ENCODE results near the gene ASAP3.
A peak's percentile ranks its signal among the peaks of the same experiment; 100 is the strongest.

ASAP3 gene

DNA sequence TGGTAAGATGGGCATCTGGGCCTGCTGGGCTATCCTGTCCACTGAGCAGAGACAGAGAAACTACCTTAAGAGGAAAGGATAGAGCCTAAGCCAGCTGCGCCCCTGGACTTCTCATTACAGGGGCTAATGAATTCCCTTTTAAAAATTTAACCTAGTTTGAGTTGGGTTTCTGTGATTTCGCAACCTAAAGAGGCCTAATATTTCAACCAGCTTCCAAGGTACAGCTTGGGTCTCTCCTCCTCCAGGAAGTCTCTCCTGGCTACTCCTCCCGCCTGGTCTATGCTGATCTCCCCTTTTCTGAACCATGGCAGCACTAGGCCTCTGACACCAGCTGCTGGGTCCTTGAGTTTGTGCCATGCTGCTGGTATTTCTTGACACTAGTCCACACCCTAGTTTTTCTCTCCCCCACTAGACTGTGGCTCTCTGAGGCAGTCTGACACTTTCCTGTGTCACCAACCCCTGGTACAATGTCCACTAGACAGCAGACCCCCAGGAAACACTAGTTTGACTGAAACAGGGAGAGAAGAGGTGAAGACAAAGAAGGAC lies 30.5 kb downstream of the ASAP3 start:
- H3K27ac Mint-ChIP-seq = no peak overlapping the region
- H3K9me3 Mint-ChIP-seq = no peaks in the 10 kb centered on the region
- ATAC-seq = no peak
- no peak overlapping the region for H3K4me3 Mint-ChIP-seq
- no peak for DNase-seq
- H3K4me1 Mint-ChIP-seq = peaks cover 13% of the 10 kb centered on the region
- peaks cover 4% of the 10 kb centered on the region for H3K27me3 Mint-ChIP-seq
- no peaks in the 10 kb centered on the region for H3K36me3 Mint-ChIP-seq (ENCODE audit: low read depth)

DNA sequence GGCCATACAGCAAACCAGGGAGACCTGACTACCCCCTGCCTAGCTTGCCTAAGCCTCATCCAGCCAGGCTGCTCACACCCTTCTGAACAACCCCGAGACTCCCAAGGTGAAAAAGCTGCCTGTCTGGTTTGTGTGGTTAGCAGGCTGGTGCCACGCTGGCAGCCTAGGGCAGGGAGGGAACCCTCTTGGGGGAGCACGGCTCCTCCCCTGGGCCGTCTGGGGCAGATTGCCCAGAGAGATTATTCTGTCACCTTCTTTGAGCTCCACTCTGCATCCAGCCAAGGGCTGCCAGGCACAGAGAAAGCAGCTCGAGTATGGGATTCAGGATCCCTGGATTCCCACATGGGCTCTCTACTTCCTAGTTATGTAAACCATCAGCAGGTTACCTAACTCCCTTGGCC lies 32.0 kb downstream of the ASAP3 start:
- Mint-ChIP-seq H3K36me3 (ENCODE audit: low read depth) (no peaks in the 10 kb centered on the region), H3K27me3 (peaks cover 4% of the 10 kb centered on the region), H3K4me1 (peaks cover 13% of the 10 kb centered on the region), H3K27ac (no peak overlapping the region), H3K9me3 (no peaks in the 10 kb centered on the region), H3K4me3 (no peak overlapping the region)
- ATAC-seq (peak; percentile 36), DNase-seq (peak; percentile 7)

DNA sequence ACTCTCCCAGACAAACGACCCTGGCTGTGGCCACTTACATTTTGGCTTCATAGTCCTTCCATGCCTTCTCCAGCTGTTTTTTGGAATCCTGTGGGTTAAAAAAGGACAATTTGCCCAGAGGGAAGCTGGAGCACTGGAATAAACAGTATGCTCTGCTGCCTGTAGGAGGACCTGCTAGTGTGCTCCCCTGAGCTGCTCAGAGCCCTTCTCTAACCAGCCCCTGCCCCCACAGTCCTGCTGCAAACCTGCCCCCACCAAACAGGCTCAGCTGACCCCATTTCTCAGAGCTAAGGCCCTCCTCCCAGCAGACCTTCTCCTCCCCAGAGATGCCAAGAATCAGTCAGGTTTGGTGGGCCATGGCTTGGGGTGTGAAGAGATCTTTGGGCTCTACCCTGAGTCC lies 32.5 kb downstream of the ASAP3 start:
- peaks cover 12% of the 10 kb centered on the region for H3K4me1 Mint-ChIP-seq
- no peaks in the 10 kb centered on the region for H3K36me3 Mint-ChIP-seq (ENCODE audit: low read depth)
- no peak overlapping the region for H3K27ac Mint-ChIP-seq
- H3K9me3 Mint-ChIP-seq = no peaks in the 10 kb centered on the region
- peaks cover 4% of the 10 kb centered on the region for H3K27me3 Mint-ChIP-seq
- ATAC-seq = no peak
- H3K4me3 Mint-ChIP-seq = no peak overlapping the region
- no peak for DNase-seq

DNA sequence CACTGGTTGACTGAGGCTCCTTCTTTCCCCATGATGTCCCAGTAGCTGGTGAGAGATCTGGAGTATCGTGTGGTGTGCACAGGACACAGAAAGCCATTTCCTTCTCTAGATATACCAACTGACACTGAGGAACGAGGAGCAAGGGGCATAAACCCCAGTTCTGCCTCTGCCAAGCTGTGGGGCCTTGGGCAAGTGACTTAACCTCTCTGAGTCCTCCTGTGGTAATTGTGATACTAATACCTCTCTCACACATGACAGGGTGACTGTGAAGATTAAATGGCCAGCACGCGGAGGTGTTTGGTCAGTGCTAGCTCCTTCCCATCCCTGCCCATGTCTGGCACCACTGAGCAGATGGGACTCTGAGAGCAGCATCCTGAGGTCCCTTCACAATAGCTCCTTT lies 33.1 kb downstream of the ASAP3 start:
- Mint-ChIP-seq H3K27me3 (peaks cover 4% of the 10 kb centered on the region), H3K36me3 (ENCODE audit: low read depth) (no peaks in the 10 kb centered on the region)

DNA sequence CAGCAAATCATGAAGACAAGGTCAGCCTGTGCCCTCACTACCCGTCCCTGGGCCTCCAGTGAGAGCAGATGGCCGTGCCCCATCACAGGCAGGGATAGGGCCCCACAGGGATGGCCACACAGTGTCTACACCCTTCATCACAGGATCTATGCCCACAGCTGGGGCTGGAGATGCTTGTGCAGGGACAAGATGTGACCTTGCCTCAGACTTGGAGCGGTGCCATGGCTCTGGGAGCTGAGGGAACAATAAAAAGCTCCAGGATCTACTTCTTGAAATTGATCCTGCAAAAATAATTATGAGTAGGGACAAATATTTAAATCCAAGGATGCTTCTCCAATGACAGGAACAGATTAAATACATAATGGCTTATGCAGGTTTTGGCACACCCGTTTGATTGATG lies 34.0 kb downstream of the ASAP3 start:
- no peak for DNase-seq
- H3K9me3 Mint-ChIP-seq = no peaks in the 10 kb centered on the region
- no peak overlapping the region for H3K27ac Mint-ChIP-seq

More for the DNA sequence above, 33.1 kb downstream of the ASAP3 start:
- DNase-seq = no peak
- H3K9me3 Mint-ChIP-seq = no peaks in the 10 kb centered on the region
- no peak overlapping the region for H3K27ac Mint-ChIP-seq
- peaks cover 9% of the 10 kb centered on the region for H3K4me1 Mint-ChIP-seq
- no peak overlapping the region for H3K4me3 Mint-ChIP-seq
- no peak for ATAC-seq

DNA sequence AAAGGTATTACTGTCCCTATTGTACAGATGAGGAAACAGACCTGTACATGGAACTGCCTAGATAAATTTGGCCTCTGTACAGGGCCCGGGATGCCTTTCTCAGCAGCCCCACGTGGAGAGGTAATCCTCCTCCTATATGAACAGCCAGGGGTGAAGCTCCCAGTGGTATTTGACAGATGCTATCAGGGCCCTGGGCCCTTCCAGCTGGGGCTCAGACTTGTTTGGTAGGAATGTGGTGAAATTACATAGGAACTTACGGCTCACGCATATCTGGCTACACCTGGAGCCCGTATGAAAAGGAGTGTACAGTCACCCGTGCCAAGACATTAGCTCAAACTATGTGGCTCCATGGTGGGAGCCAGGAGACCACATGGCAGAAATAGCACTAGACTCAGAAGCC lies 34.7 kb downstream of the ASAP3 start:
- H3K27ac Mint-ChIP-seq = no peak overlapping the region
- ATAC-seq = no peak

More for the DNA sequence above, 34.0 kb downstream of the ASAP3 start:
- no peaks in the 10 kb centered on the region for H3K27me3 Mint-ChIP-seq
- no peaks in the 10 kb centered on the region for H3K36me3 Mint-ChIP-seq (ENCODE audit: low read depth)
- peaks cover 9% of the 10 kb centered on the region for H3K4me1 Mint-ChIP-seq
- ATAC-seq = no peak
- no peak overlapping the region for H3K4me3 Mint-ChIP-seq

DNA sequence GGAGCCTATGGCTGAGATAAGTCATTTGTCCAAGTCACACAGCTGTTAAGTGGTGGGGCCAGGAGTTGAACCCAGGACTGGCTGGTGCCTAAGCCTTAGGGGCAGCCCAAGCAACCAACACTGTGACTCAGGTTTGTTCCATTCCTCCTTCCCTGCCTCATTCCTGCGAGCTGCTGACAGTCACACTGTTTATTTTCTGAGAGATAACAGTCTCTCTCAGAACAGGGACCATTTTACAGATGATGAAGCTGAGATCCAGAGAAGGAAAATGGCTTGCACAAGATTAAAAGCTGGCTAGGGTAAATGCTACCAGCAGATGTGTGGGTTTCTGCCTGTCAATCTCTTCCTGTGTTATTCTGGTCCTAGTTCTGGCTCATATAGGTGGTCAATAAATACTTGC lies 35.1 kb downstream of the ASAP3 start:
- ATAC-seq (no peak), DNase-seq (no peak)
- H3K27me3 Mint-ChIP-seq = no peaks in the 10 kb centered on the region
- no peak overlapping the region for H3K4me3 Mint-ChIP-seq
- peaks cover 9% of the 10 kb centered on the region for H3K4me1 Mint-ChIP-seq
- no peaks in the 10 kb centered on the region for H3K9me3 Mint-ChIP-seq
- H3K36me3 Mint-ChIP-seq (ENCODE audit: low read depth) = no peaks in the 10 kb centered on the region
- H3K27ac Mint-ChIP-seq = no peak overlapping the region

More for the DNA sequence above, 34.7 kb downstream of the ASAP3 start:
- H3K4me1 Mint-ChIP-seq = peaks cover 9% of the 10 kb centered on the region
- H3K9me3 Mint-ChIP-seq = no peaks in the 10 kb centered on the region
- no peaks in the 10 kb centered on the region for H3K27me3 Mint-ChIP-seq
- no peaks in the 10 kb centered on the region for H3K36me3 Mint-ChIP-seq (ENCODE audit: low read depth)
- no peak overlapping the region for H3K4me3 Mint-ChIP-seq
- DNase-seq = no peak

DNA sequence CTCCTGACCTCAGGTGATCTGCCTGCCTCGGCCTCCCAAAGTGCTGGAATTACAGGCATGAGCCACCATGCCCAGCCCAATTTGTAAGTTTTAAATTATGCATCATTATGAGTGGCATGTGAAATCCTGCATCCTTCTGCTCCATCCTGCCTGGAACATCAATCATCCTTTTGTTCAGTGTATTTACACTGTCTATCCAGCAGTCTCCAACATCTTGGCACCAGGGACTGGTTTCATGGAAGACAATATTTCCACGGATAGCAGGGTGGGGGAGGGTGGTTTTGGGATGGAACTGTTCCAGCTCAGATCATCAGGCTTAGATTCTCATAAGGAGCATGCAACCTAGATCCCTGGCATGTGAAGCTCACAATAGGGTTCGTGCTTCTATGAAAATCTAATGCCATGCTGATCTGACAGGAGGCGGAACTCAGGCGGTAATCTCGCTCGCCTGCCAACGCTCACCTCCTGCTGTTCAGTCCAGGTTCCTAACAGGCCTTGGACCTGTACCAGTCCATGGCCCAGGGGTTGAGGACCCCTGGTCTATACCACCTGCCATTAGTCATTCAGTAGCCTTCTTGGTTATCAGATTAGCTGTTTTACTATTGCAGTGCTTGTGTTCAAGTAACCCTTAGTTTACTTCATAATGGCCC lies 37.2 kb downstream of the ASAP3 start:
- no peak overlapping the region for H3K4me3 Mint-ChIP-seq
- H3K9me3 Mint-ChIP-seq = no peaks in the 10 kb centered on the region
- no peaks in the 10 kb centered on the region for H3K36me3 Mint-ChIP-seq (ENCODE audit: low read depth)
- DNase-seq = no peak
- ATAC-seq = no peak
- no peak overlapping the region for H3K27ac Mint-ChIP-seq
- H3K4me1 Mint-ChIP-seq = peaks cover 3% of the 10 kb centered on the region
- H3K27me3 Mint-ChIP-seq = no peaks in the 10 kb centered on the region

DNA sequence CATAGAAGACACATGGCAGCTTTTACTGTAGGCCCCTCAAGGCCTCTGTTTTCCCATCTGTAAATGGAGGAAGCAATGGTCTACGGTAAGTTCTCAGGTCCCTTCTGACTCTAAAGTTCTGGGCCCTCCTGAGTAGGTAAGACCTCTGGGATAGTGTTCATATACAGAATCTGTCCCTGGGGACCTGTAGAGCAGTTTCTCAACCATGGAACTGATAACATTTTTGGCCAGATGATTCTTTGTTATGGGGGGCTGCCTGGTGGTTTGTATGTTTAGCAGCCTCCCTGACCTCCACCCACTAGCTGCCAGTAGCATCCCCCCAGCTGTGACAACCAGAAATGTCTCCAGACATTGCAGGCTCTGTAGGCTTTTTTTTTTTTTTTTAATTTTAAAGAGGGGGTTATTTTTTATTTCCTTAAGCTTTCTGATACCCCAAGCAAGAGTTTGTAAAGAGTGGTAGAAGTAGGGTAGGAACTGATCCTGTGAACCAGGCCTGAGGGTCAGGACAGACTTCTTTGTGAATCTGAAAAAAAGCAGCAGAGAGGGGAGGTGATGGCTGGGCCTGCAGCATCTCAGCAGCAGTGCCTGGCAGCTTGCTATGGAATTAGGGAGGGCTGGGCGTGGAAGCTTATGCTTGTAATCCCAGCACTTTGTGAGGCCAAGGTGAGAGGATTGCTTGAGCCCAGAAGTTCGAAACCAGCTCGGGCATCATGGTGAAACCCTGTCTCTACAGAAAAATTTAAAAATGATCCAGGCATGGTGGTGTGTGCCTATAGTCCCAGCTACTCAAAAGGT lies 39.2 kb downstream of the ASAP3 start:
- Mint-ChIP-seq H3K27me3 (no peaks in the 10 kb centered on the region), H3K9me3 (no peaks in the 10 kb centered on the region), H3K36me3 (ENCODE audit: low read depth) (no peaks in the 10 kb centered on the region), H3K4me3 (no peak overlapping the region), H3K4me1 (no peaks in the 10 kb centered on the region), H3K27ac (no peak overlapping the region)
- DNase-seq (no peak), ATAC-seq (no peak)

DNA sequence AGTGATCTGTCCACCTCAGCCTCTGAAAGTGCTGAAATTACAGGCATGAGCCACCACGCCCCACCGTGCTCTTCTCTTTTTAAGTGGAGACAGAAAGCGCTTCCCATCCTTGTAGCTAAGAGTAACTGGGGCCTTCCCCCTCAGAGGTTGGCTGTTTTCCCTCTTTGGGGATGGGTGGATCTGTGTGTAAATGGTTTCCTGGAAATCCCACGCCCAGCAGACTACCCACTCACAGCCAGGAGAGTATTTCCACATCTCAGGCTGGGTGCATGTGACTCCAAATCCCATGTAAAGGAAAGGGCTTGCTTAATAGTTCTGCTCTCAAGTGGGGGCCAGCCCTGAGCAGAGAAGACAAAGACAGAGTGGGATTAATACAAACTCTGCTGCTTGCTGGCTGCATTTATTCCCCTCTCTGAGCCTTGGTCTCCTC lies 39.9 kb downstream of the ASAP3 start:
- no peaks in the 10 kb centered on the region for H3K36me3 Mint-ChIP-seq (ENCODE audit: low read depth)
- H3K27ac Mint-ChIP-seq = no peak overlapping the region
- H3K9me3 Mint-ChIP-seq = no peaks in the 10 kb centered on the region
- no peak for ATAC-seq
- H3K4me1 Mint-ChIP-seq = no peaks in the 10 kb centered on the region
- no peak overlapping the region for H3K4me3 Mint-ChIP-seq
- no peak for DNase-seq
- no peaks in the 10 kb centered on the region for H3K27me3 Mint-ChIP-seq

DNA sequence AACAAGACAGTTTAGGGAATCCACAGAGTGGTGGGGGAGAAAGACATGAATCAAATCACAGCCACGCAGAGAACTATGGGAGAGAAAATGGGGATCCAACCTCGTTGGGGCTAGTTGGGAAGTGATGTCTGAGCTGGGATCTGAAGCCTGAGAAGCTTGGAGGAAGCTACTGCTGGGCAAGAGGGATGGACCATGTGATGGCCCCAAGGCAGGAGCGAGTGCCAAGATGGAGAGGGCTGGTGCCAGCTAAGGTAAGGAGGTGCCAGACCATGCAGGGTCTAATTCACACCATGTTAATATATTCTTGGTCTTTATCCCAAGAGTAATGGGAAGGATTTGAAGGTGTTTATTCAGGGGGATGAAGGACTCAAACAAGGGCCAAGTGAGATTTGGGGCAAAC lies 41.2 kb downstream of the ASAP3 start:
- DNase-seq (no peak), ATAC-seq (no peak)
- Mint-ChIP-seq H3K4me1 (no peaks in the 10 kb centered on the region), H3K9me3 (no peaks in the 10 kb centered on the region), H3K4me3 (no peak overlapping the region), H3K27ac (no peak overlapping the region), H3K27me3 (no peaks in the 10 kb centered on the region), H3K36me3 (ENCODE audit: low read depth) (no peaks in the 10 kb centered on the region)

DNA sequence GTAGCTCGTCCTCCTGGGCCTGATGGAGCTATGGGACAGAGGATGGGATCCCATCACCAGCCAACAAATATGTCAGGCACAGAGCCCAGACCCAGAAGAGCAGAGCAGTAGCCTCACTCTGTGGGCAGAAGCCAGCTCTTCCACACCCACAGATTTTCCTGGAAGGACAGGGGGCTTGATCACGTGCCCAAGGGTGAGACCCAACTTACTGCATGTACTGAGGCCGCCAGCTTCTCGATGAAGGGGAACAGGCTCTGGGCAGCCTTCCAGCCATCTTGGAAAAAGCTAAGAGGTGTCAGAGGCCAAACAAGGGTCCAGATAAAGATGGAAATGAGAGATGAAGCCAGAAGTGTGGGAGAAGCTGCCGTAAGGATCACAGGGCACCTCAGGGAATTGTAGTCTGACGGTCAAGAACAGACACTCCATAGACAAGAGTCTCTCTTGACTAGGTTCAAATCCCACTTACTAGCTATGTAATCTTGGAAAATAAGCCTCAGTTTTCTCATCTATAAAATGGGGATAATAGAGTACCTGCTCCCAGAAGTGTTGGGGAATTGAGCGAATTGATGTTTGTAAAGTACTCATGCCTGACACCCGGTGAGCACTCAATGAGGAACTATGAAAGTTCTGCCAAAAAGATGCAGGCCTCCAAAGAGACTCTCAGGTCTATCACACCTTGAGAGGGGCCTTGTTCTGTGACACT lies 42.4 kb downstream of the ASAP3 start:
- no peaks in the 10 kb centered on the region for H3K4me1 Mint-ChIP-seq
- DNase-seq (no peak), ATAC-seq (no peak)
- no peak overlapping the region for H3K4me3 Mint-ChIP-seq
- H3K9me3 Mint-ChIP-seq = no peaks in the 10 kb centered on the region
- no peak overlapping the region for H3K27ac Mint-ChIP-seq
- no peaks in the 10 kb centered on the region for H3K36me3 Mint-ChIP-seq (ENCODE audit: low read depth)
- no peaks in the 10 kb centered on the region for H3K27me3 Mint-ChIP-seq

DNA sequence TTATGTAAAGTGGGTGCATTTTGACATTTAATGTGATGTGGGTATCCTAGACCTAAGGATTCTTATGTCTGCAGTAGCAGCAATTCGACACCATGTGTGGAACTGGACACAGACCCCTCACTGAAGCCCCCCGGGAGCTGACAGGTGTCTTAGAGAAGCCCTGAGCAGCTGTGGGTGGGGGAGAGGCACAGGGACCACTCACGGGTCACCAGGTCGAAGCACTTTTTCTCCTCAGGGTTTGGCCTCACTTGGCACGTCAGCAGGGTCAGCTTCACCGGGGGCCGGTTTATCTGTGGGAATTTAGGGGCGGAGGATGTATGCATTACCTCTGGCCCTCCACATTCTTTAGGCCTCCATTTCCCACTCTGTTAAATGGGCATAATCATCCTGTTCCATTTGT lies 45.4 kb downstream of the ASAP3 start:
- no peaks in the 10 kb centered on the region for H3K4me1 Mint-ChIP-seq
- no peak overlapping the region for H3K4me3 Mint-ChIP-seq
- H3K36me3 Mint-ChIP-seq (ENCODE audit: low read depth) = no peaks in the 10 kb centered on the region
- no peaks in the 10 kb centered on the region for H3K27me3 Mint-ChIP-seq
- ATAC-seq (no peak), DNase-seq (no peak)
- H3K27ac Mint-ChIP-seq = no peak overlapping the region
- H3K9me3 Mint-ChIP-seq = no peaks in the 10 kb centered on the region

DNA sequence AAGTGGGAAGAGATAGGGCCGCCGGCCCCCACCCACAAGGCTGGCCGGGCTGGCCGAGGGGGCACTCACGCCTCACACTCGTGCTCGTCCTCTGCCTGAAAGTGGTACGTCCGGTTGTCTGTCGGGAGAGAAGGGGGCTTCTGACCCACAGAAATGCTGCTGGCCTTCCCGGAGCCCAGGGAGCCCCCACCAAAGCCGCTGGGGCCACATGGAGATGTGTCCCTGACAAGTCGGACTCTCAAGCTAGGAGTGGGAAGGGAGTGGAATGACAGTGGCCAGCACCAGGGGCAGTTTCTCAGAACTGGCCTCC lies 46.7 kb downstream of the ASAP3 start:
- H3K27ac Mint-ChIP-seq = no peak overlapping the region
- no peak for DNase-seq
- no peaks in the 10 kb centered on the region for H3K36me3 Mint-ChIP-seq (ENCODE audit: low read depth)
- no peak for ATAC-seq
- no peak overlapping the region for H3K4me3 Mint-ChIP-seq
- no peaks in the 10 kb centered on the region for H3K27me3 Mint-ChIP-seq
- no peaks in the 10 kb centered on the region for H3K4me1 Mint-ChIP-seq
- no peaks in the 10 kb centered on the region for H3K9me3 Mint-ChIP-seq
